T-helper 2 cell treated with Interferon-gamma antibody and Interleukin-4, amounts not matched to agents 5 μg/mL and 100 μg/mL, for 36 hours (primary cell): ENCODE measurements around the gene HAUS8.
"Not testable (repeated sequence)": the region's sequence is repeated elsewhere in the genome, so short reads cannot be mapped to it uniquely, and the experiment has no call there.

Source experiments
- DNase-seq: peaks from one replicate; pipeline ENCODE4 v3.0.0; 2021; ENCODE audit warnings: low spot score
- H3K27ac Mint-ChIP-seq: one replicate; pipeline ENCODE4 v1.8.0; 2021; ENCODE audit warnings: mild to moderate bottlenecking, mixed read lengths
- H3K27me3 Mint-ChIP-seq: one replicate; pipeline ENCODE4 v1.8.0; 2021; ENCODE audit warnings: low read depth, mixed read lengths
- H3K36me3 Mint-ChIP-seq: one replicate; pipeline ENCODE4 v1.8.0; 2021; ENCODE audit warnings: low read depth, mixed read lengths
- H3K4me1 Mint-ChIP-seq: one replicate; pipeline ENCODE4 v1.8.0; 2021; ENCODE audit warnings: low read depth, mixed read lengths
- H3K4me3 Mint-ChIP-seq: one replicate; pipeline ENCODE4 v1.8.0; 2022; ENCODE audit warnings: mild to moderate bottlenecking, moderate library complexity, mixed read lengths
- H3K9me3 Mint-ChIP-seq: one replicate; pipeline ENCODE4 v1.8.0; 2021; ENCODE audit warnings: mixed read lengths

Gene HAUS8

GRCh38 chr19:17025361-17025760 lies 49.9 kb downstream of the HAUS8 start:
- Mint-ChIP-seq H3K9me3 (peaks cover 4% of the 10 kb centered on the region), H3K27me3 (peaks cover 50% of the 10 kb centered on the region), H3K4me1 (peaks cover 3% of the 10 kb centered on the region), H3K36me3 (peaks cover 4% of the 10 kb centered on the region), H3K4me3 (no peak overlapping the region), H3K27ac (no peak overlapping the region)
- DNase-seq = no peak

DNA sequence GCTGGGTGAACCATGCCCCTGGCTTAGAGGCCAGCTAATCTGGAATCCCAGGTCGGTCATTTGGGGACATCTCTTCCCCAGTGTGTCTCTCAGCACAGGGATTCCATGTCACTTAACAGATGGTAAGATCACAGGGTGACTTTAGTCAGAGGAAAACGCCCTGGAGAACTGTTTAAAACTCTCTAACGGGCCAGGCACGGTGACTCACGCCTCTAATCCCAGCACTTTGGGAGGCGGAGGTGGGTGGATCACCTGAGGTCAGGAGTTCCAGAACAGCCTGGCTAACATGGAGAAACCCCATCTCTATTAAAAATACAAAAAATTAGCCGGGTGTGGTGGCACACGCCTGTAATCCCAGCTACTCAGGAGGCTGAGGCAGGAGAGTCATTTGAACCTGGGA lies 50.3 kb downstream of the HAUS8 start:
- H3K9me3 Mint-ChIP-seq, H3K4me3 Mint-ChIP-seq, DNase-seq, H3K4me1 Mint-ChIP-seq, H3K36me3 Mint-ChIP-seq, H3K27ac Mint-ChIP-seq: not testable (repeated sequence)
- H3K27me3 Mint-ChIP-seq = peaks cover 50% of the 10 kb centered on the region

GRCh38 chr19:17023805-17024204 lies 51.4 kb downstream of the HAUS8 start:
- Mint-ChIP-seq H3K36me3 (peaks cover 4% of the 10 kb centered on the region), H3K9me3 (peaks cover 4% of the 10 kb centered on the region), H3K27me3 (peaks cover 47% of the 10 kb centered on the region), H3K4me1 (peaks cover 3% of the 10 kb centered on the region), H3K4me3 (no peak overlapping the region), H3K27ac (no peak overlapping the region)
- DNase-seq = no peak

DNA sequence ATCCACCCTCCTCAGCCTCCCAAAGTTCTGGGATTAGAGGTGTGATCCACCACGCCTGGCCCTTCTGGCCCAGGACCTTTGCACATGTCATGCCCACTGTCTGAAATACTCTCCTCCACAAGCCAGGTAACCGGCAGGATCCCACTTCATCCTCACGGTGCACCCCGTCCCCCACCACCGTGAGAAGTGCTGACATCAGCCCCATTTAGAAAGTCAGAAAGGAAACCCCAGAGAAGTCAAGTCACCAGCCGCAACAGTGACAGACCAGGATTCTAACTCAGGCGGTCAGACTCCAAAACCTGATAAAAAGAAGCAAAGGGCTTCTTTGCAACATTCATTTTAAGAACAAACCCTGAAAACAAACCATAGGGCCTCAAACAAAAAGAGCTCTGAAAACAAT lies 52.5 kb downstream of the HAUS8 start:
- peaks cover 37% of the 10 kb centered on the region for H3K27me3 Mint-ChIP-seq
- no peak for DNase-seq
- H3K36me3 Mint-ChIP-seq = peaks cover 4% of the 10 kb centered on the region
- no peak overlapping the region for H3K27ac Mint-ChIP-seq
- peaks cover 4% of the 10 kb centered on the region for H3K9me3 Mint-ChIP-seq
- no peak overlapping the region for H3K4me3 Mint-ChIP-seq
- H3K4me1 Mint-ChIP-seq = peaks cover 3% of the 10 kb centered on the region

GRCh38 chr19:17021793-17022590 lies 53.3 kb downstream of the HAUS8 start:
- Mint-ChIP-seq H3K4me1 (peaks cover 3% of the 10 kb centered on the region), H3K36me3 (peaks cover 3% of the 10 kb centered on the region), H3K27me3 (peaks cover 31% of the 10 kb centered on the region), H3K4me3 (no peak overlapping the region), H3K27ac (no peak overlapping the region), H3K9me3 (peaks cover 4% of the 10 kb centered on the region)
- no peak for DNase-seq

DNA sequence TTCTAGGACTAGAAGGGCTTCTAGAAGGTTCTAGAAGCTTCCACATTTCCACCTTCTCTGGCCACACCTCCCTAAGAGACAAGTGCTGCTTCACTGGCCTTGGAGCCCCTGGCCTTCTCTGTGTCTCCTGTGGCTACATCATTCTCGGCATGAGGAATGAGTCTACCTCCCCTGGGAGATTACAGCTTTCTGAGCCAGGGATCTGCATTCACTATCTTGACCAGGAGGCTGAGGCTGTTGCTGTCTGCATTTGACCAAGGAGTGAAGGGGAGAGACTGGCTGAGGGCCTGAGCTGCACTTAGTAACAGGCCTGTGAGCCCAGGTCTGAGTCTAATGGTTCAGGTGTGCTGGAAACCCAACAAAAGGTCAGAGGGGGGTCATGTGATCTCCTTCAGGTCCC lies 53.9 kb downstream of the HAUS8 start:
- peaks cover 3% of the 10 kb centered on the region for H3K36me3 Mint-ChIP-seq
- DNase-seq = no peak
- H3K4me1 Mint-ChIP-seq = peaks cover 3% of the 10 kb centered on the region
- H3K27me3 Mint-ChIP-seq = peaks cover 31% of the 10 kb centered on the region
- no peak overlapping the region for H3K4me3 Mint-ChIP-seq
- peaks cover 4% of the 10 kb centered on the region for H3K9me3 Mint-ChIP-seq
- no peak overlapping the region for H3K27ac Mint-ChIP-seq

DNA sequence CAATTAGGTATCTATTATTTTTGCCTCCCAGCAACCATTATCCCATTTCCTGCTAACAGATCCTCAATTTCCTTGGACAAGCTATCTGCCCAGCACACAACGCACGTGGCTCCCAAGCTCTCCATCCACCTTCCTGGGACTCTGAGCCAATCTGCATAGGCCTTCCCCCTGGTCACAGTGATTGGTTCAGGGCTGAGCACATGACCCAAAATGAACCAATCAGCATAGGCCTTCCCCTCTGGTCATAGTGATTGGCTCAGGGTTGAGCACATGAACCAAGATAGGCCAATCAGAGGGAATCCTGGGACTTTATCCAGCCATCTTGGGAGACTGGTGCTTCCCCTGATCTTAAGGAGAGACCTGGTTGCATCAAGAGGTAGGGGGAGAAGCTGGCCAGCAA lies 54.4 kb downstream of the HAUS8 start:
- H3K27me3 Mint-ChIP-seq = peaks cover 26% of the 10 kb centered on the region
- H3K9me3 Mint-ChIP-seq = peaks cover 4% of the 10 kb centered on the region
- H3K4me1 Mint-ChIP-seq = no peaks in the 10 kb centered on the region
- no peak overlapping the region for H3K4me3 Mint-ChIP-seq
- H3K36me3 Mint-ChIP-seq = no peaks in the 10 kb centered on the region
- no peak overlapping the region for H3K27ac Mint-ChIP-seq
- no peak for DNase-seq

DNA sequence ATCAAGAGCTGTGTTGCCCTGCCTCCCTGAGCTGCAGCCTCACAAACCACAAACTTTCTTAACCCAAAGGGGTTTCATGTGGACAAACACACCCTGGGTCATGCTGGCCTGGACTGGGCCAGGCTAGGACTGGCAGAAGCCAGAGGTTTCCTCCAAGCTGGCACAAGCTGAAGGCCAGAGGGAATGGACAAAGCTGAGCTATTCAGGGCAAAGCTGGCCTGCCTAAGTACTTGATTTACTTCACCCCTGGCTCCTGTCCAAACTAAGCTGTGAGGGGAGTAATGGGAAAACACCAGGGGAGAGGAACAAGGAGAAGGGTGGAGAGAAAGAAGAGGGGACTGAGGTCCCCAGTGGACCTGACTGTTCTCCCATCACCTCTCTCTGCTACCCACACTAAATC lies 54.9 kb downstream of the HAUS8 start:
- no peak overlapping the region for H3K27ac Mint-ChIP-seq
- no peak for DNase-seq
- no peaks in the 10 kb centered on the region for H3K36me3 Mint-ChIP-seq
- H3K9me3 Mint-ChIP-seq = peaks cover 4% of the 10 kb centered on the region
- H3K4me3 Mint-ChIP-seq = no peak overlapping the region
- no peaks in the 10 kb centered on the region for H3K4me1 Mint-ChIP-seq
- peaks cover 21% of the 10 kb centered on the region for H3K27me3 Mint-ChIP-seq

DNA sequence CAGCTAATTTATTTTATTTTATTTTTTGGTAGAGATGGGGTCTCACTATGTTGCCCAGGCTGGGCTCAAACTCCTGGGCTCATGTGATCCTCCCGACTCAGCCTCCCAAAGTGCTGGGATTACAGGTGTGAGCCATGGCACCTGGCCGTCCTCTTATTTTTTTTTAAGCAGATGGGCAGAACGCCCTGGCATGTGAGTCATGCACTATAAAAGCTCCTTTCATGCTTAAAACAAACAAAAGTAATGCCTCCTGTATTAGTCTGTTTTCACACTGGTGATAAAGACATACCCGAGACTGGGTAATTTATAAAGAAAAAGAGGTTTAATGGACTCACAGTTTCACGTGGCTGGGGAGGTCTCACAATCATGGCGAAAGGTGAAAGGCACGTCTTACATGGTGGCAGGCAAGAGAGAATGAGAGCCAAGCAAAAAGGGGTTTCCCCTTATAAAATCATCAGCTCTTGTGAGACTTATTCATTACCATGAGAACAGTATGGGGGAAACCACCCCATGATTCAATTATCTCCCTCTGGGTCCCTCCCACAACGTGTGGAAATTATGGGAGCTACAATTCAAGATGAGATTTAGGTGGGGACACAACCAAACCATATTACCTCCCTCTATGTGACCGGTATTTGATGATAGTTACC lies 60.9 kb downstream of the HAUS8 start:
- H3K4me3 Mint-ChIP-seq, H3K4me1 Mint-ChIP-seq, H3K27me3 Mint-ChIP-seq, DNase-seq, H3K9me3 Mint-ChIP-seq, H3K27ac Mint-ChIP-seq, H3K36me3 Mint-ChIP-seq: not testable (repeated sequence)

DNA sequence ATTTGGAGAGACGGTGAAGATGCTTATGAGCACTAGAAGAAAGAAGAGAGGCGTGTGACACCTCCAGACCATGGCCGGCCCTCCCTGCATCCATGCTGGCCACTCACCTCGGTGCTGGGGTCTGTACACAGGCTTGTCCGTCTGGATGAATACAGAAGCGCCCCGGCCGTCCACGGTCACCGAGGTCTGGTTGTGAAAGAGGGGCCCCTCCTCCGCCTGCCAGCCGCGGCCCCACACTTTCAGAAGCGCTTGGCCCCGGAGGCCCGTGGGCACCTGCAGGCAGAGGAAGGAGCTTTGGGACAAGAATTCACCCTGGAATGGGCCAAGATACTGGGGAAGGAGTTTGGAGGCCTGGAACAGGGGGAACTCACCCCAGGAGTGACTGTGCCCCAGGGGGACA lies 63.8 kb downstream of the HAUS8 start:
- no peaks in the 10 kb centered on the region for H3K4me1 Mint-ChIP-seq
- DNase-seq = no peak

DNA sequence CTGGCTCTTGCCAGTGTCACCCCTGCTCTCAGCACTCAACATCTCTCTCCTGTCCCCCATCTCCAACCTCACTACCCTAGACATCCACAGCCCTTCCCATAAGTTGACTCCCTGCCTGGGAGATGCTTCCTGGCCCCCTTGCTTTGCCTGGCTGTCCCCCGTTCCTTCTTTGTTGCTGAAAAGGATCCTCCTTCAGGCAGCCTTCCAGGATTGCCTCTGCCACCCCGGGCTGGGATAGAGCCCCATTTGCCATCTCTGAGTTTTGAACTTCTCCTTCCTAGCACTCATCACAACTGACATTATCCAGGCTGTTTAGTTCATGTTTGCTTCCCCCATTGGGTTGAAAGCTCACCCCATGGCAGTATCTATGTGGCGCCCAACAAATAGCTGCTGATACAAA lies 68.7 kb downstream of the HAUS8 start:
- H3K36me3 Mint-ChIP-seq = no peaks in the 10 kb centered on the region
- DNase-seq = no peak
- peaks cover 4% of the 10 kb centered on the region for H3K27me3 Mint-ChIP-seq
- peaks cover 12% of the 10 kb centered on the region for H3K4me1 Mint-ChIP-seq
- H3K9me3 Mint-ChIP-seq = no peaks in the 10 kb centered on the region
- peak overlapping the region; percentile 27 for H3K27ac Mint-ChIP-seq
- no peak overlapping the region for H3K4me3 Mint-ChIP-seq

More for the DNA sequence above, 63.8 kb downstream of the HAUS8 start:
- Mint-ChIP-seq H3K36me3 (no peaks in the 10 kb centered on the region), H3K27me3 (peaks cover 4% of the 10 kb centered on the region), H3K27ac (no peak overlapping the region), H3K9me3 (no peaks in the 10 kb centered on the region), H3K4me3 (no peak overlapping the region)

DNA sequence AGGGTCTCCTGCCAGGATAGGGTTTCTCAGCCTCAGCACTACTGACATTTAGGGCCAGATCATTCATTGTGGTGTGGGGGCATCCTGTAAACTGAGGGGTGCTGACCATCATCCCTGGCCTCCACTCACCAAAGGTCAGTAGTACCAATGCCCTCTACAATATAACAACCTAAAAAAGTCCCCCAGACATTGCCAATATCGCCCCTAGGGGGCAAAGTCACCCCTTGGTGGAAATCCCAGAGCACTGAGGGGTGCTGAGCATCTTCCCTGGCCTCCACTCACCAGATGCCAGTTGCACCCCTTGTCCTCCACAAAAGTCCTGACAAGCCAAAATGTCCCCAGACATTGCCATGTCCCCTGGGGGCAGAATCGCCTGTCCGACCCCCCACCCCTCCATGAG lies 70.3 kb downstream of the HAUS8 start:
- no peak for DNase-seq
- no peak overlapping the region for H3K4me3 Mint-ChIP-seq
- peaks cover 25% of the 10 kb centered on the region for H3K4me1 Mint-ChIP-seq
- no peaks in the 10 kb centered on the region for H3K9me3 Mint-ChIP-seq
- peaks cover 1% of the 10 kb centered on the region for H3K36me3 Mint-ChIP-seq
- H3K27ac Mint-ChIP-seq = no peak overlapping the region
- H3K27me3 Mint-ChIP-seq = peaks cover 4% of the 10 kb centered on the region

DNA sequence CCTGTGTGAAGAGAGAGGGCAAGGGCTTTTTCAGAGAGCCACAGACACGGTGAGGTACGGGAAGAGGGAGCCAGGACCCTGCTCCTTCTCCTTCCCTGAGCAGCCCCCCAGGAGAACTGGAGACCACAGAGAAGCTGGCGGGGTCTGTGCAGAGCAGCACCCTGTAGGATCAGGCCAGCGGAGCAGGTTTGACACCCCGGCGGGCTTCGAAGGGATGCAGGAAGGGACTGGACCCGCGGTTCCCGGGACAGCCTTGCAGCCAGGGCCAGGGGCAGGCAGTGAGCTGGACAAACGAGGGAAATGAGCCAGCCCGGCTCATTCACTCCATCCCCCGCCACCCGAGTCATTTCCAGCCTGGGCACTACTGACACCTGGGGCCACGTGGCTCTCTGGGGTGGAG lies 70.9 kb downstream of the HAUS8 start:
- H3K27me3 Mint-ChIP-seq = peaks cover 4% of the 10 kb centered on the region
- no peak overlapping the region for H3K27ac Mint-ChIP-seq
- H3K36me3 Mint-ChIP-seq = peaks cover 1% of the 10 kb centered on the region
- H3K4me1 Mint-ChIP-seq = peaks cover 25% of the 10 kb centered on the region
- H3K9me3 Mint-ChIP-seq = no peaks in the 10 kb centered on the region
- no peak for DNase-seq
- no peak overlapping the region for H3K4me3 Mint-ChIP-seq

GRCh38 chr19:17002455-17002854 lies 72.8 kb downstream of the HAUS8 start:
- peak overlapping the region; percentile 77 for H3K4me3 Mint-ChIP-seq
- H3K9me3 Mint-ChIP-seq = peaks cover 6% of the 10 kb centered on the region
- peaks cover 4% of the 10 kb centered on the region for H3K27me3 Mint-ChIP-seq
- peak overlapping the region; percentile 45 for H3K27ac Mint-ChIP-seq
- peaks cover 1% of the 10 kb centered on the region for H3K36me3 Mint-ChIP-seq
- DNase-seq = no peak
- peaks cover 25% of the 10 kb centered on the region for H3K4me1 Mint-ChIP-seq
